Loucy (cell line): ENCODE measurements around the gene RAD51B.

Experiments
- H2AFZ ChIP-seq: fragments of 200-600 bp; sonication (generic); 2 replicates; pipeline ENCODE4 v1.6.0; 2016; ENCODE audit warnings: antibody characterized with exemption, mild to moderate bottlenecking, low read length, moderate library complexity
- H3F3A ChIP-seq: fragments of 200-600 bp; 2 replicates; pipeline ENCODE4 v1.6.0; 2016; ENCODE audit warnings: antibody characterized with exemption, low read depth, mild to moderate bottlenecking
- H3K27me3 ChIP-seq: fragments of 200-600 bp; sonication (generic); 2 replicates; pipeline ENCODE4 v1.6.1; 2014; ENCODE audit warnings: low read length, mild to moderate bottlenecking; ENCODE audit not compliant: insufficient read depth, poor library complexity, severe bottlenecking
- H3K36me3 ChIP-seq: fragments of 200-600 bp; sonication (generic); 2 replicates; pipeline ENCODE4 v1.6.1; 2016; ENCODE audit warnings: low read length; ENCODE audit not compliant: insufficient read depth
- H3K4me1 ChIP-seq: fragments of 200-600 bp; sonication (generic); 2 replicates; pipeline ENCODE4 v1.5.1; 2014; ENCODE audit warnings: low read length, mild to moderate bottlenecking; ENCODE audit not compliant: insufficient read depth, poor library complexity, severe bottlenecking
- H3K4me2 ChIP-seq: fragments of 200-600 bp; sonication (generic); 2 replicates; pipeline ENCODE4 v1.6.0; 2014; ENCODE audit warnings: antibody characterized with exemption, low read length, low read depth, mild to moderate bottlenecking; ENCODE audit not compliant: poor library complexity, severe bottlenecking
- H3K4me3 ChIP-seq: fragments of 200-600 bp; sonication (generic); 2 replicates; pipeline ENCODE4 v1.5.1; 2014; ENCODE audit warnings: low read length, mild to moderate bottlenecking, mixed read lengths; ENCODE audit not compliant: poor library complexity, severe bottlenecking
- H3K79me2 ChIP-seq: fragments of 200-600 bp; sonication (generic); 2 replicates; pipeline ENCODE4 v1.6.1; 2014; ENCODE audit warnings: low read length; ENCODE audit not compliant: insufficient read depth
- H3K9ac ChIP-seq: fragments of 200-600 bp; sonication (generic); 2 replicates; pipeline ENCODE4 v1.6.0; 2014; ENCODE audit warnings: mild to moderate bottlenecking, low read depth, low read length, moderate library complexity; ENCODE audit not compliant: poor library complexity, severe bottlenecking
- H3K9me2 ChIP-seq: fragments of 200-600 bp; sonication (generic); replicated peaks from 2 replicates; pipeline ENCODE4 v1.6.1; 2016; ENCODE audit warnings: low read depth, low read length, mixed read lengths
- H3K9me3 ChIP-seq: fragments of 200-600 bp; sonication (generic); 2 replicates; pipeline ENCODE4 v1.6.1; 2014; ENCODE audit warnings: mild to moderate bottlenecking, antibody characterized with exemption, low read length, low read depth; ENCODE audit not compliant: insufficient read depth
- H4K20me1 ChIP-seq: fragments of 200-600 bp; sonication (generic); 2 replicates; pipeline ENCODE4 v1.6.0; 2014; ENCODE audit warnings: antibody characterized with exemption, low read length, mild to moderate bottlenecking; ENCODE audit not compliant: insufficient read depth, poor library complexity, severe bottlenecking
- EZH2phosphoT487 ChIP-seq: fragments of 200-600 bp; IDR thresholded peaks from 2 replicates; pipeline ENCODE4 v1.6.1; 2018; ENCODE audit warnings: antibody characterized with exemption, mild to moderate bottlenecking, moderate library complexity, borderline replicate concordance
- TF ChIP-seq, protein P1 (sequence below): fragments of 200-600 bp; sonication (generic); conservative IDR thresholded peaks from 2 replicates; pipeline ENCODE4 v1.5.1; 2014; ENCODE audit warnings: mild to moderate bottlenecking, antibody characterized with exemption, low read length

RAD51B gene

DNA sequence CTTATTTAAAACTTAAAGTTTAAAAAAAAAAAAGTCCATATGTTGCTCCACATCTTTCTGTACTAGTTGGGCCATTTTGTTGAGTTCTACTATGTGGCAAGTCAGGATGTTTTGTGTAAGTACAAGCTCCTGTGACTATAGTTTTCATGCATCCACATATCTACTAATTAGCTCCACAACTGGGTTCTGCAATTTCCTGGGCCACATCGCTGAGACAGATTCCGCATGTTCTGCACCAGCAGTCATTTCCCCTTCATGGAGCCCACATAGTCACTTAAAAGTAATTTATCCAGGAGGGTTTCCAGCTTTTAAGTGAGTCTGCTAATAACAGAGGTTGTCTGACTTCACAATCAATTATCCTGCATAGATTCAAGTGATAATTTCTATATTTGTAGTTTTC is 511.8 kb downstream of the RAD51B start:
- Histone ChIP-seq H3F3A (no peaks in the 10 kb centered on the region), H4K20me1 (no peaks in the 10 kb centered on the region), H3K4me1 (peaks cover 12% of the 10 kb centered on the region), H3K79me2 (no peaks in the 10 kb centered on the region), H3K9me3 (no peaks in the 10 kb centered on the region), H3K27me3 (no peaks in the 10 kb centered on the region), H3K36me3 (no peaks in the 10 kb centered on the region), H3K9ac (no peak overlapping the region), H3K4me2 (no peak overlapping the region), H2AFZ (no peak overlapping the region), H3K9me2 (no peaks in the 10 kb centered on the region), H3K4me3 (no peak overlapping the region)
- no peak for TF ChIP-seq EZH2phosphoT487
- TF ChIP-seq, protein P1, sequence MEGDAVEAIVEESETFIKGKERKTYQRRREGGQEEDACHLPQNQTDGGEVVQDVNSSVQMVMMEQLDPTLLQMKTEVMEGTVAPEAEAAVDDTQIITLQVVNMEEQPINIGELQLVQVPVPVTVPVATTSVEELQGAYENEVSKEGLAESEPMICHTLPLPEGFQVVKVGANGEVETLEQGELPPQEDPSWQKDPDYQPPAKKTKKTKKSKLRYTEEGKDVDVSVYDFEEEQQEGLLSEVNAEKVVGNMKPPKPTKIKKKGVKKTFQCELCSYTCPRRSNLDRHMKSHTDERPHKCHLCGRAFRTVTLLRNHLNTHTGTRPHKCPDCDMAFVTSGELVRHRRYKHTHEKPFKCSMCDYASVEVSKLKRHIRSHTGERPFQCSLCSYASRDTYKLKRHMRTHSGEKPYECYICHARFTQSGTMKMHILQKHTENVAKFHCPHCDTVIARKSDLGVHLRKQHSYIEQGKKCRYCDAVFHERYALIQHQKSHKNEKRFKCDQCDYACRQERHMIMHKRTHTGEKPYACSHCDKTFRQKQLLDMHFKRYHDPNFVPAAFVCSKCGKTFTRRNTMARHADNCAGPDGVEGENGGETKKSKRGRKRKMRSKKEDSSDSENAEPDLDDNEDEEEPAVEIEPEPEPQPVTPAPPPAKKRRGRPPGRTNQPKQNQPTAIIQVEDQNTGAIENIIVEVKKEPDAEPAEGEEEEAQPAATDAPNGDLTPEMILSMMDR, result no peak

DNA sequence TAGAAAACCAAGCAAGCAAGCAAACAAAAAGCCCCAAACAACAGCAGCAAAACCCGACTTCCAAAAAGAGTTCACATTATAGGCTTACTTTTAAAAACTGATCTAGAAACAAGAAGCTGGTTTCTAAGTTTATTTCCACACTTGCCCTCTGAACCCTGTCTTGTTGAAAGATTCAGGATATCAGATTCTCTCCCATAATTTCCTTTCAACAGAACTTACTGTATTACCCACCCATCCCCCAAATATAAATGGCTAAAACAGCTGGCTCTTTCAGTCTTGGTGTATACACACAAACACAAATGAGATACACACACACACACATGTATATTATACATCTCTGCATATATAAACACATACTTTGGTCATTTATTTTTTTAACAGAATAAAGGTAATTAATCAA is 512.4 kb downstream of the RAD51B start:
- no peaks in the 10 kb centered on the region for H3K9me3 ChIP-seq
- H3K4me3 ChIP-seq, result no peak overlapping the region
- H2AFZ ChIP-seq, result no peak overlapping the region
- no peaks in the 10 kb centered on the region for H3K9me2 ChIP-seq
- no peaks in the 10 kb centered on the region for H3K79me2 ChIP-seq
- no peak overlapping the region for H3K9ac ChIP-seq
- no peak for TF ChIP-seq EZH2phosphoT487
- TF ChIP-seq, protein P1, result no peak
- no peaks in the 10 kb centered on the region for H4K20me1 ChIP-seq
- no peaks in the 10 kb centered on the region for H3K27me3 ChIP-seq
- no peaks in the 10 kb centered on the region for H3F3A ChIP-seq
- H3K4me2 ChIP-seq, result no peak overlapping the region
- no peaks in the 10 kb centered on the region for H3K36me3 ChIP-seq
- peaks cover 16% of the 10 kb centered on the region for H3K4me1 ChIP-seq

DNA sequence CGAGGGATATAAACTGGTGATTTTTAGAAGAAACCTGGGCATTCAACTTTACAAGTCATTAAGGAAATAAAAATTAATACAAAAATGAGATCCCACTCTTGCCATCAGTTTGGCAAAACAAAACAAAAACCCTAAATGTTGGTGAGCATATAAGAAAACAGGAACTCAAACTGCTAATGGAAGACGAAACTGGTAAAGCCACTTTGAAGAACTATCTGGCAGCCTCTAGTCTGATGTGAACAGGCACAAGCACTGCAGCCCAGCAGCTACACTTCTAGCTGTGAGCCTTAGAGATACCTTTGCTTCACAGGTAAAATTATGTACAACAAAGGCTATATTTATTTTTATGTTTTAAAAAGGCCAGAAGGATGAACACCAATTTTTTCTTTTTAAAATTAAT is 513.7 kb downstream of the RAD51B start:
- Histone ChIP-seq H3K4me2 (no peak overlapping the region), H3K4me3 (no peak overlapping the region), H3K79me2 (no peaks in the 10 kb centered on the region), H3K9me2 (no peaks in the 10 kb centered on the region), H3K9ac (no peak overlapping the region), H3K27me3 (no peaks in the 10 kb centered on the region), H3F3A (no peaks in the 10 kb centered on the region), H3K36me3 (no peaks in the 10 kb centered on the region), H4K20me1 (no peaks in the 10 kb centered on the region), H2AFZ (no peak overlapping the region), H3K9me3 (no peaks in the 10 kb centered on the region), H3K4me1 (peaks cover 24% of the 10 kb centered on the region)
- TF ChIP-seq, protein P1, result no peak
- no peak for TF ChIP-seq EZH2phosphoT487
